Sigmoid colon (tissue), 7 donors: ENCODE measurements around the gene ZCCHC24. TPM values are rescaled to one million over a fixed set of nuclear protein-coding genes. Genes with fewer than 3 reads are reported as not detected.

Experiments used
- DNase-seq: peaks from one replicate; pipeline ENCODE4 v3.0.0-alpha.2; 2019
- H3K27ac ChIP-seq, 4 donors: fragments of 200-600 bp; sonication (generic); one replicate each; pipeline ENCODE4 v1.5.1; 2016 to 2019; ENCODE audit warnings: mild to moderate bottlenecking in 1 of 4
- H3K27me3 ChIP-seq, 3 donors: fragments of 200-600 bp; sonication (generic); one replicate each; pipeline ENCODE4 v1.5.1; 2019; ENCODE audit warnings: mild to moderate bottlenecking in 1 of 3
- H3K36me3 ChIP-seq, 4 donors: fragments of 200-600 bp; sonication (generic); one replicate each; pipeline ENCODE4 v1.5.1; 2016 to 2019
- H3K4me1 ChIP-seq, 4 donors: fragments of 200-600 bp; sonication (generic); one replicate each; pipeline ENCODE4 v1.5.1; 2017 to 2019
- H3K4me3 ChIP-seq, 4 donors: fragments of 200-600 bp; sonication (generic); one replicate each; pipeline ENCODE4 v1.5.1; 2017 to 2019; ENCODE audit warnings: mild to moderate bottlenecking in 2 of 4, moderate library complexity in 1 of 4
- H3K9me3 ChIP-seq, 4 donors: fragments of 200-600 bp in 3 of 4; sonication (generic) in 3 of 4; one replicate each; pipeline versions ENCODE4 v1.5.1 to v1.6.1; 2013 to 2019
- EP300 ChIP-seq, 4 donors: sonication (generic); formaldehyde crosslinking; IDR thresholded peaks; one replicate each; pipeline ENCODE4 v1.6.1; 2017; ENCODE audit warnings: antibody characterized with exemption in 4 of 4
- POLR2A ChIP-seq, 2 donors: fragments of 450-650 bp; IDR thresholded peaks; one replicate each; pipeline ENCODE4 v1.6.1; 2016; ENCODE audit warnings: antibody characterized with exemption in 2 of 2, mild to moderate bottlenecking in 2 of 2, moderate library complexity in 2 of 2
- POLR2AphosphoS5 ChIP-seq, 4 donors: sonication (generic); formaldehyde crosslinking; IDR thresholded peaks; one replicate each; pipeline ENCODE4 v1.6.1; 2017; ENCODE audit warnings: antibody characterized with exemption in 4 of 4
- WGBS, 2 donors: extraction: QIAGEN DNeasy Blood & Tissue Kit; methylation state at CpG; one replicate each; pipeline ENCODE4 v1.1.7; 2013; 5-methylcytosine and 5-hydroxymethylcytosine counted together
- intact Hi-C: fragments of 100-400 bp; cut with DNase I; formaldehyde crosslinking; loops from one replicate; pipeline ENCODE4 v1.15.1; 2023
- polyA plus RNA-seq, 3 donors: library from polyadenylated mRNA; stranded (reverse); fragments of 200-250 nt; gene quantifications; one replicate each; pipeline ENCODE4 v1.2.3, GENCODE V29; 2013
- total RNA-seq, 4 donors: library from RNA; depleted of rRNA; stranded (reverse); fragments of >200 nt; gene quantifications; one replicate each; pipeline ENCODE4 v1.1.0, GENCODE V29; 2016
- TF ChIP-seq, protein P1 (sequence below), 4 experiments: fragments of 450-650 bp in 3 of 4; fragments of 200-600 bp in 1 of 4; IDR thresholded peaks; one replicate each; pipeline ENCODE4 v1.5.1; 2016 to 2019; ENCODE audit warnings: antibody characterized with exemption in 4 of 4, mild to moderate bottlenecking in 3 of 4, moderate library complexity in 2 of 4
- donor health status: healthy with polysubstance abuse.
- donor health status: Bipolar disorder and iron deficiency.
- donor health status: healthy.

ZCCHC24 gene
- total and polyA plus RNA-seq, 7 donors: 7.6 to 141 (median 82.6) TPM

DNA sequence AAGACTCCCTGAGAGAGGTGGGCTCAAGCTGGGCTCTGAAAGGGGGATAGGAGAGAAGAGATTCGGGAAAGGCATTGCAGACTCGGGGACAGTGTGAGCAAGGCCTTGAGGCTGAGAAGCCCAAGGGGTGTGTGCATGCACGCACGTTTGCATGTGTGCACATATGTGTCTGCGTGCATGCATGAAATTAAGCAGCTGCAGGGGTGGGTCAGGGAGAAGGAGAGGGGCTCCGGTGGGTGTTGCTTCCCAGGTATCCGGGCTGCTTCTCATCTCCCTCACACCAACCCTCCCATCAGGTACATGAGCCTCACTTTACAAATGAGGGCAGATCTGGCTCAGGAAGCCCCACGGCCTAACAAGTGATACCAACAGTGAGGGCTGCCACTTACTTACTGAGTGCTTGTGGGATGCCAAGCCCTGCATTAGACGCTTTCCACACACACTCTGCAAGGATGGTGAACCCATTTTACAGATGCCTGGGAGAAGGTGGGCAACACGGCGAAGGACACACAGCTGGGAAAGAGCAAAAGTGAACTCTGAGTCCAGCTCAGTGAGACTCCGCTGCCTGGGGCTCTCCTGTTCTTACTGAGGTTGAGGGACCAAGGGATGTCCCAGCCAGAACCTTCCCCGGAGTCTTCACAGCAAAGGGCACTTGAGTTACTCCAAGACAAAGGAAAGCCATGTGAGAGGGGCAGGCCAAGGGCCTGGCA is 26.4 kb downstream of the ZCCHC24 start:
- WGBS, 2 donors: 93 to 94% methylated on average over 13 of the region's 13 CpGs
- Histone ChIP-seq H3K36me3 (peaks cover 0 to 45% (median 8%) of the 10 kb centered on the region in 4 donors), H3K4me3 (no peak overlapping the region), H3K27ac (peak overlapping the region in 2 of 4 donors; percentile 69 to 98), H3K9me3 (no peaks in the 10 kb centered on the region), H3K4me1 (peaks cover 0 to 98% (median 48%) of the 10 kb centered on the region in 4 donors), H3K27me3 (no peaks in the 10 kb centered on the region)
- TF ChIP-seq EP300 (IDR thresholded peaks at IDR 0.05) (no peak), POLR2AphosphoS5 (IDR thresholded peaks at IDR 0.05) (no peak), POLR2A (IDR thresholded peaks at IDR 0.05) (no peak)
- TF ChIP-seq, protein P1, sequence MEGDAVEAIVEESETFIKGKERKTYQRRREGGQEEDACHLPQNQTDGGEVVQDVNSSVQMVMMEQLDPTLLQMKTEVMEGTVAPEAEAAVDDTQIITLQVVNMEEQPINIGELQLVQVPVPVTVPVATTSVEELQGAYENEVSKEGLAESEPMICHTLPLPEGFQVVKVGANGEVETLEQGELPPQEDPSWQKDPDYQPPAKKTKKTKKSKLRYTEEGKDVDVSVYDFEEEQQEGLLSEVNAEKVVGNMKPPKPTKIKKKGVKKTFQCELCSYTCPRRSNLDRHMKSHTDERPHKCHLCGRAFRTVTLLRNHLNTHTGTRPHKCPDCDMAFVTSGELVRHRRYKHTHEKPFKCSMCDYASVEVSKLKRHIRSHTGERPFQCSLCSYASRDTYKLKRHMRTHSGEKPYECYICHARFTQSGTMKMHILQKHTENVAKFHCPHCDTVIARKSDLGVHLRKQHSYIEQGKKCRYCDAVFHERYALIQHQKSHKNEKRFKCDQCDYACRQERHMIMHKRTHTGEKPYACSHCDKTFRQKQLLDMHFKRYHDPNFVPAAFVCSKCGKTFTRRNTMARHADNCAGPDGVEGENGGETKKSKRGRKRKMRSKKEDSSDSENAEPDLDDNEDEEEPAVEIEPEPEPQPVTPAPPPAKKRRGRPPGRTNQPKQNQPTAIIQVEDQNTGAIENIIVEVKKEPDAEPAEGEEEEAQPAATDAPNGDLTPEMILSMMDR (IDR thresholded peaks at IDR 0.05): no peak
- intact Hi-C loops: no loop called here
- peak; percentile 53 for DNase-seq

DNA sequence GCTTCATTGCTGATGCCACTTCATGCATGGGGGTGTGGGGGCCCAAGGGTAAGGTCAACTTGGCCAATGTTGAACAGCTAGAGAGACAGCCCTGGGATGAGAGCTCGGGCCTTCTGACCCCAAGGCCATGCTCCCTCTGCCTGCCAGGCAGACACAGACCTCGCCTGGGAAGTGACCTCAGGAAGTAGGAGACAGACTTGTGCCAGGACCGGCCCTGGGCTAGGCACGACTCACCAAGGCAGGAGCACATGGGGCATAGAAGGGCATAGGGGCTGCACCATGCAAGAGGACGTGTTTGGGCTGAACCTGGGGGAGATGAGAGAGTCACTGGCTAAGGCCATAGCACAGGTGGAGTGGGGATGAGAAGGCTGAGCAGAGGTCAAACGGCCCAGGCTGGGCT is 27.1 kb downstream of the ZCCHC24 start:
- Histone ChIP-seq H3K27me3 (no peaks in the 10 kb centered on the region), H3K4me3 (no peak overlapping the region), H3K9me3 (no peaks in the 10 kb centered on the region), H3K36me3 (peaks cover 0 to 45% (median 8%) of the 10 kb centered on the region in 4 donors), H3K27ac (peak overlapping the region in 2 of 4 donors; percentile 35 to 58), H3K4me1 (peaks cover 0 to 96% (median 45%) of the 10 kb centered on the region in 4 donors)
- WGBS, 2 donors: 78% methylated on average over 6 of the region's 6 CpGs
- peak; percentile 65 for DNase-seq
- intact Hi-C loops: no loop called here
- TF ChIP-seq EP300 (IDR thresholded peaks at IDR 0.05): no peak
- TF ChIP-seq POLR2A (IDR thresholded peaks at IDR 0.05): no peak
- TF ChIP-seq, protein P1 (IDR thresholded peaks at IDR 0.05): no peak
- no peak for TF ChIP-seq POLR2AphosphoS5 (IDR thresholded peaks at IDR 0.05)

DNA sequence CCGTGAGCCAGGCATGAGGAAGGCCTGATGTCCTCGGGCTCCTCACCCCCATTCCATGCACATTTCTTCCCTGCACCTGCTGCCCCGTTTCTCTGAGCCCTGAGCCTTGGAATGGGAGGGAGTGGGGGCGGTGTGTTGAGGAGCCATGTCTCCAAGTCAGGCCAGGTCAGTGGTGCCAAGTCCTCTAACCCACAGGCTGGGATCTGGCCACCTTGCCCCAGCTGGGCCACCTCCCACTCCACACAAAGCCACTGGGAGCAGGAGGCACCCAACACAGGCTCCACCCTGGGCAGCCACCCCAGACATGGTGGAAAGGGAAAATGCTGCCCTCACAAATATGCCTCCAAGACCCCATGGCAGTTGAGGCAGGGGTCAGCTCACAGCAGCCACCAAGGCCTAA is 27.7 kb downstream of the ZCCHC24 start:
- intact Hi-C loops: no loop called here
- Histone ChIP-seq H3K4me3 (no peak overlapping the region), H3K9me3 (no peaks in the 10 kb centered on the region), H3K4me1 (peaks cover 0 to 91% (median 42%) of the 10 kb centered on the region in 4 donors), H3K27me3 (no peaks in the 10 kb centered on the region), H3K27ac (peak overlapping the region in 2 of 4 donors; percentile 35 to 58), H3K36me3 (peaks cover 0 to 40% (median 8%) of the 10 kb centered on the region in 4 donors)
- WGBS, 2 donors: 84 to 85% methylated on average over 4 of the region's 4 CpGs
- TF ChIP-seq, protein P1 (IDR thresholded peaks at IDR 0.05): no peak
- no peak for TF ChIP-seq POLR2AphosphoS5 (IDR thresholded peaks at IDR 0.05)
- TF ChIP-seq POLR2A (IDR thresholded peaks at IDR 0.05): no peak
- peak; percentile 61 for DNase-seq

DNA sequence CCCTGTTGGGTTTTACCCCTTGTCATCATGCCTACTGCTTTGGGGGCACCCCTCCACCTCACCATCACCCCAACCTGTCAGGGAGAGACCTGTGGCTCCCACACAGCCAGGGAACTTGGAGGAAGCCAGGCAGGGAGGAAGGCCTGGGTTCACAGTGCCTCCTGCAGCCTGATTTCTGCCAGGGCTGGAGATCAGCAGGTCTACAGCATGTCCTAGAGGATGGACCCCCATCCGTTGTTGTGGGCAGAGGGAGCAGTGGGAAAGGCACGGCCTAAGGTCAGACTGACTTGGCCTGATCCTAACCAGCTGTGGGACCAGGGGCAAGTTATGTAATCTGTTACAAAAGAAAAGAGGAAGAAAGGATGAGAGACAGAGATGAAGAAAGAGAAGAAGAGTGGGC is 28.2 kb downstream of the ZCCHC24 start:
- Histone ChIP-seq H3K9me3 (no peaks in the 10 kb centered on the region), H3K36me3 (peaks cover 0 to 39% (median 8%) of the 10 kb centered on the region in 4 donors), H3K27ac (peak overlapping the region in 2 of 4 donors; percentile 35 to 58), H3K4me1 (peaks cover 0 to 86% (median 40%) of the 10 kb centered on the region in 4 donors), H3K27me3 (no peaks in the 10 kb centered on the region), H3K4me3 (no peak overlapping the region)
- peak; percentile 52 for DNase-seq
- intact Hi-C loops: no loop called here
- 66 to 80% methylated on average over 2 of the region's 2 CpGs for WGBS, 2 donors
- TF ChIP-seq POLR2AphosphoS5 (IDR thresholded peaks at IDR 0.05): no peak

DNA sequence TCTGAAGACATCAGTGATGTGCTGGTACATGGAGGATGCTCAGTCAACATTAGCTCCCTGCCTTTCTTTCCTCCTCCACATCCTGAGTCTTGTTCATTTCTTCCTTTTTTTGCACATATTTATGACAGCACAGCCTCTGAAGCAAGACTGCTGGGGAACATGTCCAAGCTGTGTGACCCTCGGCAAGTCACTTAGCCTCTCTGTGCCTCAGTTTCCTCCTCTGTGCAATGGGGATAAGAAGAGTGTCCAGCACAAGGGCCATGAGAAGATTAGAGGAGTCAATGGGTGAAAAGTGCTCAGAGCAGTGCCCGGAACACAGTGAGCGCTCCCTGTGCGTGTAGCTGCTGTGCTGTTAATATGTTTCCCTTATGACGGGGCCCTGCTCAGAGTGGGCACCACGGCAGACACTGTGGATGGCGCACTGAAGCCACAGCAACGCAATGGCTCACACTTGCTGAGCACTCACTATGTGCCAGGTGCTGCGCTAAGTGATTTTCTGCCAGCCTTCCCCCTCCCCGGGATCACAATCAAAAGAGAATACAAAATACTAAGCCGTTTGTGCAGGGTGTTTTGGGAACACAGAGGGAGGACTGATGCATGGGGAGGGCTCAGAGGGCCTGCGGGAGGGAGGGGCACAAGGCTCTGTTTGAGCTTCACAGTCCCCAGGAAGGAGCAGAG is 28.7 kb downstream of the ZCCHC24 start:
- Histone ChIP-seq H3K4me1 (peaks cover 0 to 80% (median 37%) of the 10 kb centered on the region in 4 donors), H3K27ac (peak overlapping the region in 2 of 4 donors; percentile 35 to 58), H3K27me3 (no peaks in the 10 kb centered on the region), H3K36me3 (peaks cover 0 to 39% (median 8%) of the 10 kb centered on the region in 4 donors), H3K9me3 (no peaks in the 10 kb centered on the region), H3K4me3 (no peak overlapping the region)
- WGBS, 2 donors: 84 to 86% methylated on average over 12 of the region's 12 CpGs
- peak; percentile 50 for DNase-seq
- intact Hi-C loops: no loop called here
- TF ChIP-seq EP300 (IDR thresholded peaks at IDR 0.05): no peak
- TF ChIP-seq POLR2A (IDR thresholded peaks at IDR 0.05): no peak
- TF ChIP-seq, protein P1 (IDR thresholded peaks at IDR 0.05): no peak
- TF ChIP-seq POLR2AphosphoS5 (IDR thresholded peaks at IDR 0.05): no peak
